Tibial nerve (tissue), 4 donors: ENCODE data around the gene DEUP1.

Source experiments
- EP300 ChIP-seq, 2 donors: sonication (generic); formaldehyde crosslinking; IDR thresholded peaks; one replicate each; pipeline ENCODE4 v1.6.1; 2017; ENCODE audit warnings: antibody characterized with exemption in 2 of 2, mild to moderate bottlenecking in 1 of 2
- TF ChIP-seq, protein P1 (sequence below), 5 experiments: fragments of 200-600 bp in 3 of 5; fragments of 450-650 bp in 2 of 5; sonication (generic) in 3 of 5; IDR thresholded peaks; one replicate each; pipeline ENCODE4 v1.5.1; 2016 to 2019; ENCODE audit warnings: antibody characterized with exemption in 5 of 5, mild to moderate bottlenecking in 3 of 5, moderate library complexity in 2 of 5

GRCh38 chr11:93480256-93480655, 149.7 kb downstream of the DEUP1 start:
- TF ChIP-seq EP300 (IDR thresholded peaks at IDR 0.05) = no peak
- TF ChIP-seq, protein P1, sequence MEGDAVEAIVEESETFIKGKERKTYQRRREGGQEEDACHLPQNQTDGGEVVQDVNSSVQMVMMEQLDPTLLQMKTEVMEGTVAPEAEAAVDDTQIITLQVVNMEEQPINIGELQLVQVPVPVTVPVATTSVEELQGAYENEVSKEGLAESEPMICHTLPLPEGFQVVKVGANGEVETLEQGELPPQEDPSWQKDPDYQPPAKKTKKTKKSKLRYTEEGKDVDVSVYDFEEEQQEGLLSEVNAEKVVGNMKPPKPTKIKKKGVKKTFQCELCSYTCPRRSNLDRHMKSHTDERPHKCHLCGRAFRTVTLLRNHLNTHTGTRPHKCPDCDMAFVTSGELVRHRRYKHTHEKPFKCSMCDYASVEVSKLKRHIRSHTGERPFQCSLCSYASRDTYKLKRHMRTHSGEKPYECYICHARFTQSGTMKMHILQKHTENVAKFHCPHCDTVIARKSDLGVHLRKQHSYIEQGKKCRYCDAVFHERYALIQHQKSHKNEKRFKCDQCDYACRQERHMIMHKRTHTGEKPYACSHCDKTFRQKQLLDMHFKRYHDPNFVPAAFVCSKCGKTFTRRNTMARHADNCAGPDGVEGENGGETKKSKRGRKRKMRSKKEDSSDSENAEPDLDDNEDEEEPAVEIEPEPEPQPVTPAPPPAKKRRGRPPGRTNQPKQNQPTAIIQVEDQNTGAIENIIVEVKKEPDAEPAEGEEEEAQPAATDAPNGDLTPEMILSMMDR (IDR thresholded peaks at IDR 0.05) = no peak
